Activated B cell treated with CpG ODN at 0.5 μM for 24 hours (primary cell): ENCODE data around the gene WDR45. TPM values are rescaled to one million over a fixed set of nuclear protein-coding genes. Genes with fewer than 3 reads are reported as not detected.

Source experiments
- ATAC-seq: fragments of 200-7000 bp; cut with Tn5 transposase; one replicate; pipeline ENCODE4 v1.10.0; 2021; ENCODE audit warnings: low read depth, mild to moderate bottlenecking, moderate library complexity
- CTCF ChIA-PET: fragments of 350-600 bp; sonication (Branson Sonifier 250); formaldehyde crosslinking; loops from one replicate; lab custom pipeline; 2021; ENCODE audit warnings: antibody characterized with exemption; lab: Charles Lee
- POLR2A ChIA-PET: fragments of 350-600 bp; sonication (Branson Sonifier 250); formaldehyde crosslinking; loops from one replicate; lab custom pipeline; 2021; ENCODE audit warnings: antibody characterized with exemption; lab: Charles Lee
- DNase-seq: peaks from one replicate; pipeline ENCODE4 v3.0.0; 2022
- H3K27ac Mint-ChIP-seq: one replicate; pipeline ENCODE4 v1.8.0; 2020; ENCODE audit warnings: mixed read lengths
- H3K27me3 Mint-ChIP-seq: one replicate; pipeline ENCODE4 v1.8.0; 2021; ENCODE audit warnings: mixed read lengths
- H3K36me3 Mint-ChIP-seq: one replicate; pipeline ENCODE4 v1.8.0; 2021; ENCODE audit warnings: low read depth, mixed read lengths
- H3K4me1 Mint-ChIP-seq: one replicate; pipeline ENCODE4 v1.8.0; 2021; ENCODE audit warnings: mixed read lengths
- H3K4me3 Mint-ChIP-seq: one replicate; pipeline ENCODE4 v1.8.0; 2020; ENCODE audit warnings: mild to moderate bottlenecking, mixed read lengths
- H3K9me3 Mint-ChIP-seq: one replicate; pipeline ENCODE4 v1.8.0; 2020; ENCODE audit warnings: mixed read lengths
- CTCF ChIP-seq: fragments of 200-600 bp; IDR thresholded peaks from one replicate; pipeline ENCODE4 v1.8.0; 2022; ENCODE audit warnings: antibody characterized with exemption, mild to moderate bottlenecking
- intact Hi-C: fragments of 100-400 bp; cut with micrococcal nuclease; formaldehyde crosslinking; loops from one replicate; pipeline ENCODE4 v1.15.1; 2024
- total RNA-seq: library from RNA; stranded (reverse); gene quantifications from 2 replicates; pipeline ENCODE4 v1.2.3, GENCODE V29; 2022

Gene WDR45
- total RNA-seq, 1 donor from 2014 or later, result 55.8 TPM

GRCh38 chrX:49061490-49061889, 18.2 kb downstream of the WDR45 start:
- DNase-seq (no peak), ATAC-seq (no peak)
- Mint-ChIP-seq H3K4me3 (no peak overlapping the region), H3K27ac (no peak overlapping the region), H3K36me3 (peaks cover 12% of the 10 kb centered on the region), H3K27me3 (no peaks in the 10 kb centered on the region), H3K4me1 (no peaks in the 10 kb centered on the region), H3K9me3 (no peaks in the 10 kb centered on the region)
- POLR2A ChIA-PET, result no interaction called here
- CTCF ChIA-PET, result no interaction called here
- intact Hi-C loops, result no loop called here
- TF ChIP-seq CTCF, result no peak

DNA sequence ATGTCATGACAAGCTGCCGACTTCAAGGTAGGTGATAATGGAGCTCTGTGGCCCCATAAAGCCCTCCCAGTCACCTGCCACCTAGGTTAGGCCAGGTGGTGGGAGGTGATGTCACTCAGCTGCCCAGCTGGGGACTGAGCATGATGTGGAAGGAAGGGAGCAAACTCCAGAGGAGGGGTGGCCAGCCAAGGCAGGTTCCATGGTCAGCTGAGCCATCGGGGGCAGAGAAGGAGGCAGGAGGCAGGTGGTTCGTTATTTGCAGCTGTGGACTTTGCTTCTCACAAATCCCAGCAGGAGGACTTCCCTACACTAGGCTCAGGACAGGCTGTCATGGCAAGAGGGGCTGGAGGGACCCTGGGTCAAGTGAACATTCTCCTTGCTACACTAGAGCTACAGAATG, 18.8 kb downstream of the WDR45 start:
- Mint-ChIP-seq H3K27me3 (no peaks in the 10 kb centered on the region), H3K36me3 (peaks cover 12% of the 10 kb centered on the region), H3K4me1 (no peaks in the 10 kb centered on the region), H3K4me3 (no peak overlapping the region), H3K9me3 (no peaks in the 10 kb centered on the region), H3K27ac (no peak overlapping the region)
- ChIA-PET POLR2A (no interaction called here), CTCF (no interaction called here)
- intact Hi-C loops, result no loop called here
- no peak for TF ChIP-seq CTCF
- no peak for DNase-seq
- no peak for ATAC-seq

DNA sequence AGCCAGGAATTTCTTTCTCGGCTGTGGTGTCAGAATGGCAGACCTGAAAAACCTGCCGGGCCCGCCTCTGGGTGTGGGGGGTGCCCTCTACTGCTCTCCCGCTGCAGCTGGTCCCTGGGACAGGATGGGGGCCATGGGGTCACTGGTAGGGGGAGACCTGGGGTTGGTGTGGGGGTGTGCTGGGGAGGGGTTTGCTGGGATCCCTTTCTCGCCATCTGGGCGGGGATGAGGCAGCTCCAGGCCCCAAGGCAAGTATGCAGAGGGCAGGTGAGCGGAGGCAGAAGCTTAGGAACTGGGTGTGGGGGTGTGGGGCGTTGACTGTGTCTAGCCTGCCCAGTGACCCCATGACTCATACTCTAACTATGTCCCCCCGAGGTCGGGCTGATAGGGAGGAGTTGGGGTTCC, 20.0 kb downstream of the WDR45 start:
- H3K4me1 Mint-ChIP-seq, result peaks cover 7% of the 10 kb centered on the region
- no peak for ATAC-seq
- CTCF ChIA-PET, result no interaction called here
- no peaks in the 10 kb centered on the region for H3K27me3 Mint-ChIP-seq
- H3K27ac Mint-ChIP-seq, result no peak overlapping the region
- POLR2A ChIA-PET, result no interaction called here
- H3K9me3 Mint-ChIP-seq, result no peaks in the 10 kb centered on the region
- TF ChIP-seq CTCF, result no peak
- H3K4me3 Mint-ChIP-seq, result no peak overlapping the region
- no peak for DNase-seq
- intact Hi-C loops, result no loop called here
- peaks cover 9% of the 10 kb centered on the region for H3K36me3 Mint-ChIP-seq

DNA sequence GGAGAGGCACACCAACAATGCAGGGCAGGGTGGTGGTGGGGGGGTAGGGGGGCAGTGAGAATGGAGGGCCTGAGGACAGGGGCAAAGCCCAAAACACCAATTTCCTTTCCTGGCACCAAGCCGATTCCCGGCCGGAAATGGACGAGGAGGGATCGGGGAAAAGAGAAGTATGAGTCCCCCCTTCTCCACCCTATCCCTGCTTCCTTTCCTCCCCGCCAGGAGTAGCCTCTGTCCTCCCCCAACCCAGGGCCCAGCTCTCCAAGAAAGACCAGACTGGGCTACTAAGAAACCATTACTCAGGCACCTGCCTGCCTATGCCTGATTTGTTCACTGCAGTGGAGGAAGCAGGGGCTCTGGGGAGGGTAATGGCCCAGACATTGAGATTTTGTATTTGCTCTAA, 20.5 kb downstream of the WDR45 start:
- ATAC-seq, result no peak
- no peaks in the 10 kb centered on the region for H3K9me3 Mint-ChIP-seq
- POLR2A ChIA-PET, result no interaction called here
- H3K27me3 Mint-ChIP-seq, result no peaks in the 10 kb centered on the region
- no peak for TF ChIP-seq CTCF
- H3K27ac Mint-ChIP-seq, result no peak overlapping the region
- H3K4me3 Mint-ChIP-seq, result no peak overlapping the region
- no peak for DNase-seq
- CTCF ChIA-PET, result no interaction called here
- H3K36me3 Mint-ChIP-seq, result peaks cover 7% of the 10 kb centered on the region
- intact Hi-C loops, result no loop called here
- peaks cover 12% of the 10 kb centered on the region for H3K4me1 Mint-ChIP-seq

GRCh38 chrX:49058794-49059193, 20.9 kb downstream of the WDR45 start, which contains the start of gene CCDC120:
Gene CCDC120 (plus strand): TSS chrX:49058999. CDS start chrX:49062042, 3,043 bp downstream.
- intact Hi-C loops, result no loop called here
- H3K4me1 Mint-ChIP-seq, result peaks cover 16% of the 10 kb centered on the region
- TF ChIP-seq CTCF, result no peak
- H3K9me3 Mint-ChIP-seq, result no peaks in the 10 kb centered on the region
- H3K36me3 Mint-ChIP-seq, result peaks cover 7% of the 10 kb centered on the region
- CTCF ChIA-PET, result no interaction called here
- POLR2A ChIA-PET, result interaction anchor here (0.7 kb wide), 1 partner anchor 22 kb away, joined by 3 read pairs; no protein-coding TSS in a partner anchor
- H3K27me3 Mint-ChIP-seq, result no peaks in the 10 kb centered on the region
- ATAC-seq (no peak), DNase-seq (no peak)
- H3K4me3 Mint-ChIP-seq, result no peak within 1 kb of the TSS
- no peak within 1 kb of the TSS for H3K27ac Mint-ChIP-seq
